Sigmoid colon (tissue), 4 donors: ENCODE measurements around the gene SBK1.

ENCODE experiments used
- POLR2AphosphoS5 ChIP-seq, 4 donors: sonication (generic); formaldehyde crosslinking; IDR thresholded peaks; one replicate each; pipeline ENCODE4 v1.6.1; 2017; ENCODE audit warnings: antibody characterized with exemption in 4 of 4
- TF ChIP-seq, protein P1 (sequence below), 4 experiments: fragments of 450-650 bp in 3 of 4; fragments of 200-600 bp in 1 of 4; IDR thresholded peaks; one replicate each; pipeline ENCODE4 v1.5.1; 2016 to 2019; ENCODE audit warnings: antibody characterized with exemption in 4 of 4, mild to moderate bottlenecking in 3 of 4, moderate library complexity in 2 of 4

DNA sequence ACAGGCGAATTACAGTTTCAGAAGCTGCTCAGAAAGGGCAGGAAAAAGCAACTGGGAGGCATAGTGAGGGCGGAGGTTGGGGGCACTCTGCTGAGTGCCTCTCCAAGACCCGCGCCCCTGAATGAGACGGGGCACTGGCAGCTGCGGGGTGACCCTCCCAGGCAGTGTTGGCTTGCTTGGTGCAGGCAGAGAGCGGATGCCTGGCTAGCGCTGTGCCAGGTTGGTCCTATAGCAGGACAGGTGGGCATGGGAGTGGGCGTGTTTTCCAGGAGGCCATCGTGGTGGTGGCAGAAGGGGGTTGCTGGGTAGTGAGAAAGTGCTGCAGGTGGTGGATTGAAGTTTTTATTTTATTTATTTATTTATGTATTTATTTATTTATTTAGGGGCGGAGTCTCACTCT is 16.0 kb upstream of the SBK1 start:
- no peak for TF ChIP-seq POLR2AphosphoS5 (IDR thresholded peaks at IDR 0.05)
- TF ChIP-seq, protein P1, sequence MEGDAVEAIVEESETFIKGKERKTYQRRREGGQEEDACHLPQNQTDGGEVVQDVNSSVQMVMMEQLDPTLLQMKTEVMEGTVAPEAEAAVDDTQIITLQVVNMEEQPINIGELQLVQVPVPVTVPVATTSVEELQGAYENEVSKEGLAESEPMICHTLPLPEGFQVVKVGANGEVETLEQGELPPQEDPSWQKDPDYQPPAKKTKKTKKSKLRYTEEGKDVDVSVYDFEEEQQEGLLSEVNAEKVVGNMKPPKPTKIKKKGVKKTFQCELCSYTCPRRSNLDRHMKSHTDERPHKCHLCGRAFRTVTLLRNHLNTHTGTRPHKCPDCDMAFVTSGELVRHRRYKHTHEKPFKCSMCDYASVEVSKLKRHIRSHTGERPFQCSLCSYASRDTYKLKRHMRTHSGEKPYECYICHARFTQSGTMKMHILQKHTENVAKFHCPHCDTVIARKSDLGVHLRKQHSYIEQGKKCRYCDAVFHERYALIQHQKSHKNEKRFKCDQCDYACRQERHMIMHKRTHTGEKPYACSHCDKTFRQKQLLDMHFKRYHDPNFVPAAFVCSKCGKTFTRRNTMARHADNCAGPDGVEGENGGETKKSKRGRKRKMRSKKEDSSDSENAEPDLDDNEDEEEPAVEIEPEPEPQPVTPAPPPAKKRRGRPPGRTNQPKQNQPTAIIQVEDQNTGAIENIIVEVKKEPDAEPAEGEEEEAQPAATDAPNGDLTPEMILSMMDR (IDR thresholded peaks at IDR 0.05), result no peak
